Measurements from ENCODE around the gene TGFBR3. TPM values are rescaled to one million over a fixed set of nuclear protein-coding genes. Genes with fewer than 3 reads are reported as not detected.

Gene TGFBR3
- total RNA-seq, 1 experiment from 2014 or later: 14.5 TPM

- TF ChIP-seq REST (IDR thresholded peaks at IDR 0.05; ENCODE audit: insufficient read depth in 1 of 2, low read depth in 2 of 2, low read length in 1 of 2): no peak
- no peak for TF ChIP-seq POLR2AphosphoS5 (IDR thresholded peaks at IDR 0.05; ENCODE audit: low read depth, low read length)
- no peak for TF ChIP-seq SIN3A (IDR thresholded peaks at IDR 0.05; ENCODE audit: borderline replicate concordance, insufficient read depth, low read depth, low read length)
- no peak for TF ChIP-seq TCF7L2 (IDR thresholded peaks at IDR 0.05; ENCODE audit: low read depth, low read length)
- TF ChIP-seq, protein P1, sequence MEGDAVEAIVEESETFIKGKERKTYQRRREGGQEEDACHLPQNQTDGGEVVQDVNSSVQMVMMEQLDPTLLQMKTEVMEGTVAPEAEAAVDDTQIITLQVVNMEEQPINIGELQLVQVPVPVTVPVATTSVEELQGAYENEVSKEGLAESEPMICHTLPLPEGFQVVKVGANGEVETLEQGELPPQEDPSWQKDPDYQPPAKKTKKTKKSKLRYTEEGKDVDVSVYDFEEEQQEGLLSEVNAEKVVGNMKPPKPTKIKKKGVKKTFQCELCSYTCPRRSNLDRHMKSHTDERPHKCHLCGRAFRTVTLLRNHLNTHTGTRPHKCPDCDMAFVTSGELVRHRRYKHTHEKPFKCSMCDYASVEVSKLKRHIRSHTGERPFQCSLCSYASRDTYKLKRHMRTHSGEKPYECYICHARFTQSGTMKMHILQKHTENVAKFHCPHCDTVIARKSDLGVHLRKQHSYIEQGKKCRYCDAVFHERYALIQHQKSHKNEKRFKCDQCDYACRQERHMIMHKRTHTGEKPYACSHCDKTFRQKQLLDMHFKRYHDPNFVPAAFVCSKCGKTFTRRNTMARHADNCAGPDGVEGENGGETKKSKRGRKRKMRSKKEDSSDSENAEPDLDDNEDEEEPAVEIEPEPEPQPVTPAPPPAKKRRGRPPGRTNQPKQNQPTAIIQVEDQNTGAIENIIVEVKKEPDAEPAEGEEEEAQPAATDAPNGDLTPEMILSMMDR (IDR thresholded peaks at IDR 0.05): no peak
- in situ Hi-C loops (cut with HindIII; ENCODE audit: low pct_unique_long_range_greater_than_20kb, low sequenced_read_pairs) (no loop called here), intact Hi-C loops (cut with micrococcal nuclease; ENCODE audit: unreplicated experiment) (no loop called here)
- DNase-seq (ENCODE audit: low read depth, low spot score): no peak
- Histone ChIP-seq H3K4me1 (ENCODE audit: control insufficient read depth, insufficient read depth, low read length) (no peaks in the 10 kb centered on the region), H3K4me3 (ENCODE audit: low read depth in 2 of 2, low read length in 2 of 2) (no peak overlapping the region), H3K36me3 (ENCODE audit: control insufficient read depth, insufficient read depth, low read length) (no peaks in the 10 kb centered on the region), H3K27me3 (ENCODE audit: control insufficient read depth, insufficient read depth, low read length) (no peaks in the 10 kb centered on the region), H3K9me3 (ENCODE audit: control insufficient read depth, insufficient read depth, low read depth, low read length) (no peaks in the 10 kb centered on the region), H3K27ac (ENCODE audit: low read length) (no peak overlapping the region)
- ATAC-seq: no peak
- ChIA-PET CTCF (no interaction called here), POLR2A (interaction anchor here (0.6 kb wide), 1 partner anchor 16 kb away, joined by 17 read pairs; no protein-coding TSS in a partner anchor)
- BruUV-seq (replicated peaks): no TSS peak
These were observed 114.2 kb downstream of the TGFBR3 start for GRCh38 chr1:91771717-91772116.

DNA sequence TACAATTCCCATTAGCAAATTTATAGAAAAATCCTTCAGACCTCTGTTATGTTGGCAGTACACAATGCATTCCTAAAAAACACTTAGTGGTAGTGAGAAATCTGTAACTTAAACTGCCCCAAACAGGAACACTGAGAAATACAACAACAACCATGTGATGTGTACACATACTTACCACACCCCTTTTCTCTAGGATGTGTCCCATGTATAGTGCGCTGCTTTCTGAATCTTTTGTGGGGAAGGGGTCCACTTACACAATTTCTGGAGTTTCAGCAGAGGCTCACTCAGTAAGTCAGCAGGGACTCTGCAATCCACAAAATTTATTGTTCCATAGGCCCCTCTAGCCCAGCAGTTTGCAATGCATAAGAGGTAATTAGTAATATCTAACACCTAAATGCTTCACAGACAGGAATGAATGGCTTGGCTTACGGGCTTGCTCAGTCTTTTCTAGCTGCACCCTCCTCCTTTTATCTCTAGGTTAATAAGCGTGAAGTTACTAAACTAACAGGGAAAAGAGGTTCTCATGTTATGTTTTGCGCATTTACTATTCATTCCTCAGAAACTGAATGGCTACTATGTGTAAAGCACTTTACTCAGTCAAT is 115.2 kb downstream of the TGFBR3 start:
- in situ Hi-C loops (cut with HindIII; ENCODE audit: low pct_unique_long_range_greater_than_20kb, low sequenced_read_pairs): no loop called here
- Histone ChIP-seq H3K36me3 (ENCODE audit: control insufficient read depth, insufficient read depth, low read length) (no peaks in the 10 kb centered on the region), H3K9me3 (ENCODE audit: control insufficient read depth, insufficient read depth, low read depth, low read length) (no peaks in the 10 kb centered on the region), H3K4me1 (ENCODE audit: control insufficient read depth, insufficient read depth, low read length) (no peaks in the 10 kb centered on the region), H3K27me3 (ENCODE audit: control insufficient read depth, insufficient read depth, low read length) (no peaks in the 10 kb centered on the region), H3K27ac (ENCODE audit: low read length) (no peak overlapping the region), H3K4me3 (ENCODE audit: low read depth in 2 of 2, low read length in 2 of 2) (no peak overlapping the region)
- DNase-seq (ENCODE audit: low read depth, low spot score) (no peak), ATAC-seq (no peak)
- intact Hi-C loops (cut with micrococcal nuclease; ENCODE audit: unreplicated experiment): no loop called here
- no TSS peak for BruUV-seq (replicated peaks)
- no peak for TF ChIP-seq REST (IDR thresholded peaks at IDR 0.05; ENCODE audit: insufficient read depth in 1 of 2, low read depth in 2 of 2, low read length in 1 of 2)
- TF ChIP-seq, protein P1 (IDR thresholded peaks at IDR 0.05): no peak
- TF ChIP-seq TCF7L2 (IDR thresholded peaks at IDR 0.05; ENCODE audit: low read depth, low read length): no peak
- TF ChIP-seq POLR2AphosphoS5 (IDR thresholded peaks at IDR 0.05; ENCODE audit: low read depth, low read length): no peak
- no peak for TF ChIP-seq SIN3A (IDR thresholded peaks at IDR 0.05; ENCODE audit: borderline replicate concordance, insufficient read depth, low read depth, low read length)
- POLR2A ChIA-PET: interaction anchor here (0.6 kb wide), 1 partner anchor 17 kb away, joined by 17 read pairs; no protein-coding TSS in a partner anchor
- CTCF ChIA-PET: no interaction called here

Measured in Panc1 (cell line).